C4-2B (cell line): ENCODE data around the gene KTI12.
"Not testable (repeated sequence)": the region's sequence is repeated elsewhere in the genome, so short reads cannot be mapped to it uniquely, and the experiment has no call there.

Source experiments
- H3K27ac ChIP-seq: fragments of 450-650 bp; 2 replicates; pipeline ENCODE4 v1.5.1; 2017
- ZFX ChIP-seq: fragments of 450-650 bp; IDR thresholded peaks from 2 replicates; pipeline ENCODE4 v1.6.1; 2017
- TF ChIP-seq, protein P1 (sequence below): fragments of 450-650 bp; conservative IDR thresholded peaks from 2 replicates; pipeline ENCODE4 v1.5.1; 2017; ENCODE audit warnings: mild to moderate bottlenecking

The KTI12 gene

GRCh38 chr1:52055066-52055865 lies 21.7 kb upstream of the KTI12 start, which contains the start of gene TXNDC12:
Gene TXNDC12 (minus strand): TSS chr1:52055191. CDS start chr1:52055096, 95 bp downstream.
- peak within 1 kb of the TSS; percentile 98 for H3K27ac ChIP-seq
- TF ChIP-seq ZFX, result peak; percentile 64; the same call in 1 of the 2 replicates
- TF ChIP-seq, protein P1, sequence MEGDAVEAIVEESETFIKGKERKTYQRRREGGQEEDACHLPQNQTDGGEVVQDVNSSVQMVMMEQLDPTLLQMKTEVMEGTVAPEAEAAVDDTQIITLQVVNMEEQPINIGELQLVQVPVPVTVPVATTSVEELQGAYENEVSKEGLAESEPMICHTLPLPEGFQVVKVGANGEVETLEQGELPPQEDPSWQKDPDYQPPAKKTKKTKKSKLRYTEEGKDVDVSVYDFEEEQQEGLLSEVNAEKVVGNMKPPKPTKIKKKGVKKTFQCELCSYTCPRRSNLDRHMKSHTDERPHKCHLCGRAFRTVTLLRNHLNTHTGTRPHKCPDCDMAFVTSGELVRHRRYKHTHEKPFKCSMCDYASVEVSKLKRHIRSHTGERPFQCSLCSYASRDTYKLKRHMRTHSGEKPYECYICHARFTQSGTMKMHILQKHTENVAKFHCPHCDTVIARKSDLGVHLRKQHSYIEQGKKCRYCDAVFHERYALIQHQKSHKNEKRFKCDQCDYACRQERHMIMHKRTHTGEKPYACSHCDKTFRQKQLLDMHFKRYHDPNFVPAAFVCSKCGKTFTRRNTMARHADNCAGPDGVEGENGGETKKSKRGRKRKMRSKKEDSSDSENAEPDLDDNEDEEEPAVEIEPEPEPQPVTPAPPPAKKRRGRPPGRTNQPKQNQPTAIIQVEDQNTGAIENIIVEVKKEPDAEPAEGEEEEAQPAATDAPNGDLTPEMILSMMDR, result no peak

DNA sequence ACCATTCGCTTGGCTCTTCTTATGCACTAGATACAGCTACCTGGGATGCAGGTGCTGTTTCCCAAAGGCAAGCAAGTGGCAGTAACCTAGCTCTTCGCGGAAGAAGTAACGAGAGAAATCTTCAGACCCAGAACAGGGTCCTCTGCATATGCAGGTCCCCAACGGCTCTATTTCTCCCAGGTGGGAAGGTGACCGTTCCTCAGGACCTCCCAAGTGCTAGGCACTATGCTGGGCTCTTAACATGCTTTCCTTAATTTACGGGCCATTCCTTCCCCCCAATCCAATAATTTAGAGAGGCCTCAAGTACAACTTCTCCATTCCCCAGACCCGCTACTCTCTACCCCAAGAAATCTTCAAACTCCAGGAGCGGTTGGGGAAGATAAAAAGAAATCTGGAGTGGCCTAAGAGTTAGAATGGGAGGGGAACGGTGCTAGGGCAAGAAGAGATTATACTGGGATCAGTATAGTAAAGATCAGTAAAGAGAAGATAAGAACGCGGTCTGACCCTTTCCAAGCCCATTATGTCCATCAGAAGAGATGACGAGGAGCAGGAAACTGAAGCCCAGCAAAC lies 21.0 kb upstream of the KTI12 start:
- TF ChIP-seq, protein P1, result no peak
- no peak; the same call in 1 of the 2 replicates for TF ChIP-seq ZFX
- H3K27ac ChIP-seq, result peak overlapping the region; percentile 98

GRCh38 chr1:52053862-52054261 lies 20.3 kb upstream of the KTI12 start:
- no peak overlapping the region; the same call in 1 of the 2 replicates for H3K27ac ChIP-seq
- TF ChIP-seq, protein P1, result no peak
- TF ChIP-seq ZFX, result no peak

- H3K27ac ChIP-seq, result not testable (repeated sequence)
Observed at GRCh38 chr1:52049337-52049736, 15.7 kb upstream of the KTI12 start.

DNA sequence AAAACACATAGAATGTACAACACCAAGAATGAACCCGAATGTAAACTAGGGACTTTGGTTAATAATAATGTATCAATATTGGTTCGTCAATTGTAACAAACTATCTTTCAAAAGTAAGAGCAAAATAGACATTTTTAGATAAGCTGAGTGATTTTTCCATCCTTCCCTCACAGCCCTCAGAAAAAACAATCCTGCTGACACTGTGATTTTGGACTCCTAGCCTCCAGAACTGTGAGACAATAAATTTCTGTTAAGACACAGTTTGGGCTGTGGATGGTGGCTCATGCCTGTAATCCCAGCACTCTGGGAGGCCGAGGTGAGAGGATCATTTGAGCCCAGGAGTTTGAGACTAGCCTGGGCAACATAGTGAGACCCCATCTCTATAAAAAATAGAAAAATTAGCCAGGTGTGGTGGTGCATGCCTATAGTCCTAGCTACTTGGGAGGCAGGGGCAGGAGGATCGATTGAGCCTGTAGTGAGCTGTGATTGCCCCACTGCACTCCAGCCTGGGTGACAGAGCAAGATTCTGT lies 12.1 kb upstream of the KTI12 start:
- H3K27ac ChIP-seq, result not testable (repeated sequence)

GRCh38 chr1:52045236-52045635 lies 11.6 kb upstream of the KTI12 start:
- TF ChIP-seq, protein P1, result no peak
- TF ChIP-seq ZFX, result no peak
- no peak overlapping the region for H3K27ac ChIP-seq

GRCh38 chr1:52041551-52042185 lies 8.1 kb upstream of the KTI12 start:
- TF ChIP-seq, protein P1, result no peak
- no peak for TF ChIP-seq ZFX
- H3K27ac ChIP-seq, result no peak overlapping the region

- no peak for TF ChIP-seq ZFX
- TF ChIP-seq, protein P1, result no peak
- no peak overlapping the region for H3K27ac ChIP-seq
Observed at GRCh38 chr1:52037909-52038308, 4.3 kb upstream of the KTI12 start.
